IMR-90 (cell line): ENCODE data around the gene PAF1. TPM values are rescaled to one million over a fixed set of nuclear protein-coding genes. Genes with fewer than 3 reads are reported as not detected.

Experiments
- ATAC-seq: fragments of 200-7000 bp; cut with Tn5 transposase; 2 replicates; pipeline ENCODE4 v1.9.1; 2020; ENCODE audit warnings: low read depth, mild to moderate bottlenecking, moderate library complexity
- BruUV-seq: library from RNA; stranded (reverse); fragments of 400-500 nt; replicated peaks from 2 replicates; lab custom pipeline; 2021; lab: Mats Ljungman, UMichigan
- CTCF ChIA-PET: fragments of 300-600 bp; formaldehyde crosslinking; extraction: SDS; loops from one replicate; lab custom pipeline; 2021; ENCODE audit warnings: antibody characterized with exemption; lab: Yijun Ruan, JAX
- POLR2A ChIA-PET: fragments of 300-600 bp; sonication (Branson Sonifier 250); formaldehyde crosslinking; loops from one replicate; lab custom pipeline; 2022; ENCODE audit warnings: antibody characterized with exemption; ENCODE audit not compliant: unreplicated experiment; lab: Charles Lee
- DNase-seq: peaks from one replicate; pipeline ENCODE4 v3.0.0; 2013
- H2AFZ ChIP-seq: replicated peaks from 2 replicates; pipeline ENCODE3; 2013; ENCODE audit warnings: low read length, mild to moderate bottlenecking; ENCODE audit not compliant: poor library complexity
- H2AK5ac ChIP-seq: 2 replicates; pipeline ENCODE4 v1.6.1; 2013; ENCODE audit warnings: low read depth, low read length, inconsistent platforms
- H2AK9ac ChIP-seq: replicated peaks from 2 replicates; pipeline ENCODE3; 2013; ENCODE audit warnings: mild to moderate bottlenecking, low read depth, low read length, moderate library complexity; ENCODE audit not compliant: poor library complexity
- H2BK120ac ChIP-seq: 2 replicates; pipeline ENCODE4 v1.6.1; 2013; ENCODE audit warnings: low read depth, low read length, inconsistent platforms
- H2BK15ac ChIP-seq: 3 replicates; pipeline ENCODE4 v1.6.1; 2013; ENCODE audit warnings: low read depth, low read length, inconsistent platforms
- H2BK20ac ChIP-seq: 2 replicates; pipeline ENCODE4 v1.6.1; 2013; ENCODE audit warnings: low read depth, mild to moderate bottlenecking, inconsistent platforms, low read length, moderate library complexity
- H2BK5ac ChIP-seq: 2 replicates; pipeline ENCODE4 v1.6.1; 2013; ENCODE audit warnings: mild to moderate bottlenecking, low read depth, low read length, inconsistent platforms; ENCODE audit not compliant: poor library complexity, severe bottlenecking
- H3K14ac ChIP-seq: replicated peaks from 2 replicates; pipeline ENCODE4 v1.6.1; 2013; ENCODE audit warnings: low read depth, low read length, inconsistent platforms
- H3K18ac ChIP-seq: 2 replicates; pipeline ENCODE4 v1.6.1; 2013; ENCODE audit warnings: low read depth, low read length, control low read depth
- H3K23ac ChIP-seq: 2 replicates; pipeline ENCODE4 v1.6.1; 2013; ENCODE audit warnings: low read depth, low read length, inconsistent platforms
- H3K27ac ChIP-seq: 2 replicates; pipeline ENCODE4 v1.5.1; 2013; ENCODE audit warnings: mild to moderate bottlenecking, control low read depth, low read length; ENCODE audit not compliant: insufficient read depth
- H3K27me3 ChIP-seq: 2 replicates; pipeline ENCODE4 v1.6.1; 2013; ENCODE audit warnings: low read length; ENCODE audit not compliant: control insufficient read depth, insufficient read depth
- H3K36me3 ChIP-seq: 2 replicates; pipeline ENCODE4 v1.6.1; 2013; ENCODE audit warnings: low read length, mixed read lengths; ENCODE audit not compliant: control insufficient read depth, insufficient read depth
- H3K4ac ChIP-seq: 2 replicates; pipeline ENCODE4 v1.6.1; 2013; ENCODE audit warnings: low read depth, low read length, inconsistent platforms
- H3K4me1 ChIP-seq: 2 replicates; pipeline ENCODE4 v1.6.1; 2013; ENCODE audit warnings: low read length, mixed read lengths; ENCODE audit not compliant: control insufficient read depth, insufficient read depth
- H3K4me2 ChIP-seq: 2 replicates; pipeline ENCODE4 v1.6.1; 2013; ENCODE audit warnings: low read depth, mild to moderate bottlenecking, control low read depth, low read length, moderate library complexity
- H3K4me3 ChIP-seq: 2 replicates; pipeline ENCODE4 v1.5.1; 2013; ENCODE audit warnings: low read depth, mild to moderate bottlenecking, control low read depth, low read length, moderate library complexity; ENCODE audit not compliant: insufficient read depth
- H3K56ac ChIP-seq: 2 replicates; pipeline ENCODE4 v1.6.1; 2013; ENCODE audit warnings: low read length, inconsistent platforms; ENCODE audit not compliant: insufficient read depth; ENCODE audit errors: extremely low read depth
- H3K79me1 ChIP-seq, 2 experiments: 2 replicates each; pipeline ENCODE4 v1.6.1; 2013; ENCODE audit warnings: low read length in 2 of 2, inconsistent platforms in 1 of 2, low read depth in 1 of 2
- H3K9ac ChIP-seq: 2 replicates; pipeline ENCODE4 v1.6.1; 2013; ENCODE audit warnings: low read depth, low read length, control low read depth
- H3K9me1 ChIP-seq: 2 replicates; pipeline ENCODE4 v1.6.1; 2013; ENCODE audit warnings: low read length, inconsistent platforms; ENCODE audit not compliant: insufficient read depth
- H3K9me3 ChIP-seq: 2 replicates; pipeline ENCODE4 v1.6.1; 2013; ENCODE audit warnings: low read length; ENCODE audit not compliant: control insufficient read depth, insufficient read depth
- H4K20me1 ChIP-seq: 2 replicates; pipeline ENCODE4 v1.6.1; 2013; ENCODE audit warnings: low read length, inconsistent platforms; ENCODE audit not compliant: insufficient read depth
- H4K5ac ChIP-seq: 2 replicates; pipeline ENCODE4 v1.6.1; 2013; ENCODE audit warnings: mild to moderate bottlenecking, low read depth, low read length, control low read depth
- H4K8ac ChIP-seq, 2 experiments: 2 replicates each; pipeline ENCODE4 v1.6.1; 2013; ENCODE audit warnings: low read depth in 2 of 2, low read length in 2 of 2, control low read depth in 1 of 2, inconsistent platforms in 1 of 2
- H4K91ac ChIP-seq: 2 replicates; pipeline ENCODE4 v1.6.1; 2013; ENCODE audit warnings: low read depth, low read length, inconsistent platforms; ENCODE audit not compliant: insufficient read depth
- BHLHE40 ChIP-seq: fragments of 150-350 bp; IDR thresholded peaks from 2 replicates; pipeline ENCODE4 v1.6.1; 2016; ENCODE audit warnings: mild to moderate bottlenecking, low read depth, low read length
- CEBPB ChIP-seq: IDR thresholded peaks from 2 replicates; pipeline ENCODE4 v1.6.1; 2012; ENCODE audit warnings: low read depth, low read length, improper control_type of control experiment
- CHD1 ChIP-seq: IDR thresholded peaks from 2 replicates; pipeline ENCODE4 v1.6.1; 2012; ENCODE audit warnings: low read depth, low read length, improper control_type of control experiment
- RAD21 ChIP-seq: IDR thresholded peaks from 2 replicates; pipeline ENCODE4 v1.6.1; 2012; ENCODE audit warnings: low read length, improper control_type of control experiment
- RFX5 ChIP-seq: IDR thresholded peaks from 2 replicates; pipeline ENCODE4 v1.8.0; 2012; ENCODE audit warnings: low read depth, mild to moderate bottlenecking, low read length, moderate library complexity
- WGBS, 2 experiments: methylation state at CpG; one replicate each; pipeline versions ENCODE4 v1.1.5 to v1.1.7; 2013; ENCODE audit warnings: missing lambda C conversion rate in 2 of 2; ENCODE audit not compliant: insufficient read length in 1 of 2; ENCODE audit errors: extremely low coverage in 2 of 2; 5-methylcytosine and 5-hydroxymethylcytosine counted together
- dilution Hi-C: fragments of 300-500 bp; cut with HindIII; formaldehyde crosslinking; loops from one replicate; pipeline ENCODE4 v1.14.3; 2018; ENCODE audit warnings: low sequenced_read_pairs; ENCODE audit not compliant: unreplicated experiment
- in situ Hi-C: fragments of 300-500 bp; cut with MboI; formaldehyde crosslinking; loops from 3 replicates; pipeline ENCODE4 v1.14.3; 2019; ENCODE audit warnings: low sequenced_read_pairs, inconsistent platforms, mixed read lengths
- intact Hi-C: fragments of 100-400 bp; cut with micrococcal nuclease; formaldehyde crosslinking; loops from 2 replicates; pipeline ENCODE4 v1.10.0; 2022
- polyA plus RNA-seq, 3 experiments: library from polyadenylated mRNA; depleted of rRNA; stranded (reverse); fragments of >200 nt; gene quantifications; 2 replicates each; pipeline ENCODE4 v1.2.3, GENCODE V29; 2012; ENCODE audit warnings: low replicate concordance in 1 of 3
- total RNA-seq: library from RNA; depleted of rRNA; stranded (reverse); fragments of >200 nt; gene quantifications from 2 replicates; pipeline ENCODE4 v1.2.3, GENCODE V29; 2012

PAF1 gene
- total and polyA plus RNA-seq, 2 of the 4 experiments (the other 2 are of a cell fraction) = 45.7 to 54.3 TPM

- H2AK9ac ChIP-seq = no peak overlapping the region
- 0 out of 4 replicates have a peak overlapping the region, but pooled peaks of 1 of the 2 experiments have one; percentile 58 for H4K8ac ChIP-seq
- no peak overlapping the region for H3K56ac ChIP-seq
- H3K9ac ChIP-seq = no peak overlapping the region
- peak overlapping the region; percentile 37 for H2BK5ac ChIP-seq
- BruUV-seq = no TSS peak
- in situ Hi-C loops (loop anchor here (25.0 kb wide), 1 partner anchor 399 kb away; the partner anchor contains the start of genes DYRK1B and FBL), intact Hi-C loops (no loop called here), dilution Hi-C loops (no loop called here)
- 0 out of 3 replicates have a peak overlapping the region, but pooled peaks have one; percentile 25 for H2BK15ac ChIP-seq
- H3K27me3 ChIP-seq = no peaks in the 10 kb centered on the region
- no peak overlapping the region for H3K4me3 ChIP-seq
- peaks cover 15 to 30% of the 10 kb centered on the region in 2 experiments for H3K79me1 ChIP-seq
- no peak overlapping the region; the same call in 1 of the 2 replicates for H2AK5ac ChIP-seq
- DNase-seq (peak; percentile 67), ATAC-seq (no peak)
- peaks cover 12% of the 10 kb centered on the region for H3K36me3 ChIP-seq
- no peak for TF ChIP-seq RFX5
- TF ChIP-seq BHLHE40 = no peak
- TF ChIP-seq CEBPB = peak; percentile 94
- TF ChIP-seq CHD1 = no peak
- TF ChIP-seq RAD21 = no peak
- H3K14ac ChIP-seq = no peak overlapping the region
- H4K20me1 ChIP-seq = peaks cover 22% of the 10 kb centered on the region
- H3K27ac ChIP-seq = no peak overlapping the region
- no peak overlapping the region for H4K91ac ChIP-seq
- 0 out of 2 replicates have a peak overlapping the region, but pooled peaks have one; percentile 13 for H3K4ac ChIP-seq
- no peak overlapping the region for H2BK20ac ChIP-seq
- H3K4me2 ChIP-seq = no peak overlapping the region
- H3K23ac ChIP-seq = no peak overlapping the region
- peaks cover 3% of the 10 kb centered on the region; the same call in 1 of the 2 replicates for H3K4me1 ChIP-seq
- ChIA-PET CTCF (interaction anchor here (0.6 to 1.6 kb wide), 3 partner anchors 94 to 1728 kb away, joined by 3 to 6 read pairs (median 3); partner anchors contain the start of gene EID2B), POLR2A (interaction anchor here (0.7 kb wide), 1 partner anchor 1141 kb away, joined by 5 read pairs; no protein-coding TSS in a partner anchor)
- H3K18ac ChIP-seq = no peak overlapping the region
- WGBS, 2 experiments = 100% methylated on average over 1 of the region's 9 CpGs; no CpG with 5 or more reads in 1 of the 2 experiments
- no peaks in the 10 kb centered on the region for H3K9me3 ChIP-seq
- no peak overlapping the region for H2AFZ ChIP-seq
- H2BK120ac ChIP-seq = 0 out of 2 replicates have a peak overlapping the region, but pooled peaks have one; percentile 18
- H4K5ac ChIP-seq = no peak overlapping the region
- H3K9me1 ChIP-seq = no peaks in the 10 kb centered on the region; the same call in 1 of the 2 replicates
Measured at GRCh38 chr19:39438270-39438934, 47.5 kb upstream of the PAF1 start.
